HEK293 (cell line): ENCODE results near the gene TEF.

ENCODE experiments used
- CTCF ChIA-PET: fragments of 350-600 bp; formaldehyde crosslinking; extraction: SDS; loops from one replicate; lab custom pipeline; 2021; ENCODE audit warnings: antibody characterized with exemption; lab: Yijun Ruan, JAX
- POLR2A ChIA-PET: fragments of 300-600 bp; formaldehyde crosslinking; extraction: SDS; loops from one replicate; lab custom pipeline; 2020; ENCODE audit warnings: antibody characterized with exemption, inconsistent platforms; lab: Yijun Ruan, JAX
- H3K27ac ChIP-seq: fragments of 200-500 bp; sonication (Bioruptor generic); 2 replicates; pipeline ENCODE4 v1.5.1; 2014; ENCODE audit warnings: low read depth, low read length, control low read depth, inconsistent platforms; ENCODE audit errors: extremely low read depth
- H3K36me3 ChIP-seq, 2 experiments: fragments of 200-500 bp in 1 of 2; sonication (Bioruptor generic) in 1 of 2; 1 replicate in 1 of 2; 2 replicates in 1 of 2; pipeline ENCODE4 v1.5.1; 2014 to 2017; ENCODE audit warnings: inconsistent platforms in 2 of 2, low read length in 2 of 2; ENCODE audit not compliant: control insufficient read depth in 2 of 2, insufficient read depth in 1 of 2
- H3K4me1 ChIP-seq: fragments of 200-500 bp; sonication (Bioruptor generic); 2 replicates; pipeline ENCODE4 v1.5.1; 2014; ENCODE audit warnings: mild to moderate bottlenecking, low read length, inconsistent platforms; ENCODE audit not compliant: control insufficient read depth, insufficient read depth
- H3K4me3 ChIP-seq: 2 replicates; pipeline ENCODE4 v1.5.1; 2011; ENCODE audit warnings: low read depth, mild to moderate bottlenecking, control low read depth, low read length, moderate library complexity
- H3K9me3 ChIP-seq: fragments of 200-500 bp; sonication (Bioruptor generic); 2 replicates; pipeline ENCODE4 v1.5.1; 2014; ENCODE audit warnings: low read depth, low read length, inconsistent platforms; ENCODE audit not compliant: control insufficient read depth, insufficient read depth
- BCL11A ChIP-seq: fragments of 450-650 bp; formaldehyde crosslinking; IDR thresholded peaks from 2 replicates; pipeline ENCODE4 v1.5.1; 2016; ENCODE audit warnings: low read depth, missing biosample characterization, missing genetic modification characterization
- BCL11B ChIP-seq: fragments of 450-650 bp; formaldehyde crosslinking; IDR thresholded peaks from 2 replicates; pipeline ENCODE4 v1.5.1; 2016; ENCODE audit warnings: low read depth, missing biosample characterization, missing genetic modification characterization
- EGR2 ChIP-seq: fragments of 450-650 bp; formaldehyde crosslinking; IDR thresholded peaks from 2 replicates; pipeline ENCODE4 v1.5.1; 2016; ENCODE audit warnings: low read depth, missing biosample characterization, missing genetic modification characterization
- FEZF1 ChIP-seq: fragments of 450-650 bp; formaldehyde crosslinking; IDR thresholded peaks from 2 replicates; pipeline ENCODE4 v1.5.1; 2016; ENCODE audit warnings: missing biosample characterization, missing genetic modification characterization
- GLIS2 ChIP-seq: fragments of 450-650 bp; formaldehyde crosslinking; IDR thresholded peaks from 2 replicates; pipeline ENCODE4 v1.5.1; 2016; ENCODE audit warnings: missing biosample characterization, missing genetic modification characterization
- KLF1 ChIP-seq: fragments of 450-650 bp; formaldehyde crosslinking; IDR thresholded peaks from 2 replicates; pipeline ENCODE4 v1.5.1; 2016; ENCODE audit warnings: missing biosample characterization, missing genetic modification characterization
- KLF8 ChIP-seq: fragments of 450-650 bp; formaldehyde crosslinking; IDR thresholded peaks from 2 replicates; pipeline ENCODE4 v1.5.1; 2016; ENCODE audit warnings: missing biosample characterization, missing genetic modification characterization
- REPIN1 ChIP-seq: fragments of 450-650 bp; formaldehyde crosslinking; IDR thresholded peaks from 2 replicates; pipeline ENCODE4 v1.5.1; 2017; ENCODE audit warnings: missing biosample characterization, missing genetic modification characterization, low read depth
- SALL2 ChIP-seq: fragments of 450-650 bp; formaldehyde crosslinking; IDR thresholded peaks from 2 replicates; pipeline ENCODE4 v1.5.0; 2017; ENCODE audit warnings: missing biosample characterization, mild to moderate bottlenecking, missing genetic modification characterization, borderline replicate concordance
- SCRT1 ChIP-seq: fragments of 450-650 bp; formaldehyde crosslinking; IDR thresholded peaks from 2 replicates; pipeline ENCODE4 v1.5.1; 2016; ENCODE audit warnings: missing biosample characterization, missing genetic modification characterization, borderline replicate concordance
- SP2 ChIP-seq: fragments of 450-650 bp; formaldehyde crosslinking; IDR thresholded peaks from 2 replicates; pipeline ENCODE4 v1.5.1; 2016; ENCODE audit warnings: missing biosample characterization, missing genetic modification characterization
- SP7 ChIP-seq: fragments of 450-650 bp; formaldehyde crosslinking; IDR thresholded peaks from 2 replicates; pipeline ENCODE4 v1.5.1; 2016; ENCODE audit warnings: missing biosample characterization, missing genetic modification characterization
- YY2 ChIP-seq: fragments of 450-650 bp; formaldehyde crosslinking; IDR thresholded peaks from 2 replicates; pipeline ENCODE4 v1.5.1; 2016; ENCODE audit warnings: missing biosample characterization, missing genetic modification characterization
- ZBTB1 ChIP-seq: fragments of 450-650 bp; formaldehyde crosslinking; IDR thresholded peaks from 2 replicates; pipeline ENCODE4 v1.5.1; 2016; ENCODE audit warnings: missing biosample characterization, missing genetic modification characterization
- ZBTB10 ChIP-seq: fragments of 450-650 bp; formaldehyde crosslinking; IDR thresholded peaks from 2 replicates; pipeline ENCODE4 v1.5.1; 2016; ENCODE audit warnings: missing biosample characterization, missing genetic modification characterization
- ZBTB20 ChIP-seq: fragments of 450-650 bp; formaldehyde crosslinking; IDR thresholded peaks from 2 replicates; pipeline ENCODE4 v1.5.1; 2016; ENCODE audit warnings: missing biosample characterization, missing genetic modification characterization
- ZBTB48 ChIP-seq: fragments of 450-650 bp; formaldehyde crosslinking; IDR thresholded peaks from 2 replicates; pipeline ENCODE4 v1.5.1; 2016; ENCODE audit warnings: missing biosample characterization, missing genetic modification characterization
- ZBTB7A ChIP-seq: fragments of 450-650 bp; formaldehyde crosslinking; IDR thresholded peaks from 2 replicates; pipeline ENCODE4 v1.5.1; 2016; ENCODE audit warnings: low read depth, missing biosample characterization, missing genetic modification characterization
- ZIC2 ChIP-seq: fragments of 450-650 bp; formaldehyde crosslinking; IDR thresholded peaks from 2 replicates; pipeline ENCODE4 v1.5.1; 2016; ENCODE audit warnings: missing biosample characterization, missing genetic modification characterization
- ZNF10 ChIP-seq: fragments of 450-650 bp; formaldehyde crosslinking; IDR thresholded peaks from 2 replicates; pipeline ENCODE4 v1.5.1; 2017; ENCODE audit warnings: missing biosample characterization, missing genetic modification characterization
- ZNF169 ChIP-seq: fragments of 450-650 bp; formaldehyde crosslinking; IDR thresholded peaks from 2 replicates; pipeline ENCODE4 v1.5.1; 2016; ENCODE audit warnings: missing biosample characterization, missing genetic modification characterization
- ZNF202 ChIP-seq: fragments of 450-650 bp; formaldehyde crosslinking; IDR thresholded peaks from 2 replicates; pipeline ENCODE4 v1.5.1; 2016; ENCODE audit warnings: missing biosample characterization, missing genetic modification characterization, borderline replicate concordance
- ZNF214 ChIP-seq: fragments of 450-650 bp; formaldehyde crosslinking; IDR thresholded peaks from 2 replicates; pipeline ENCODE4 v1.5.1; 2017; ENCODE audit warnings: missing biosample characterization, mild to moderate bottlenecking, missing genetic modification characterization, borderline replicate concordance
- ZNF221 ChIP-seq: fragments of 450-650 bp; formaldehyde crosslinking; IDR thresholded peaks from 2 replicates; pipeline ENCODE4 v1.5.1; 2017; ENCODE audit warnings: missing biosample characterization, missing genetic modification characterization, borderline replicate concordance
- ZNF239 ChIP-seq: fragments of 450-650 bp; formaldehyde crosslinking; IDR thresholded peaks from 2 replicates; pipeline ENCODE4 v1.5.1; 2016; ENCODE audit warnings: missing biosample characterization, missing genetic modification characterization
- ZNF335 ChIP-seq: fragments of 450-650 bp; formaldehyde crosslinking; conservative IDR thresholded peaks from 2 replicates; pipeline ENCODE4 v1.5.1; 2016; ENCODE audit warnings: missing biosample characterization, missing genetic modification characterization
- ZNF354C ChIP-seq: fragments of 450-650 bp; formaldehyde crosslinking; IDR thresholded peaks from 2 replicates; pipeline ENCODE4 v1.5.1; 2016; ENCODE audit warnings: missing biosample characterization, missing genetic modification characterization, low read depth, borderline replicate concordance
- ZNF501 ChIP-seq: fragments of 450-650 bp; formaldehyde crosslinking; IDR thresholded peaks from 2 replicates; pipeline ENCODE4 v1.5.1; 2016; ENCODE audit warnings: missing biosample characterization, missing genetic modification characterization
- ZNF530 ChIP-seq: fragments of 450-650 bp; formaldehyde crosslinking; IDR thresholded peaks from 2 replicates; pipeline ENCODE4 v1.5.1; 2016; ENCODE audit warnings: low read depth, missing biosample characterization, missing genetic modification characterization
- ZNF561 ChIP-seq: fragments of 450-650 bp; IDR thresholded peaks from 2 replicates; pipeline ENCODE4 v1.5.1; 2018; ENCODE audit warnings: missing biosample characterization, missing genetic modification characterization, borderline replicate concordance
- ZNF621 ChIP-seq: fragments of 450-650 bp; formaldehyde crosslinking; IDR thresholded peaks from 2 replicates; pipeline ENCODE4 v1.5.1; 2017; ENCODE audit warnings: missing biosample characterization, missing genetic modification characterization
- ZNF629 ChIP-seq: fragments of 450-650 bp; formaldehyde crosslinking; IDR thresholded peaks from 2 replicates; pipeline ENCODE4 v1.5.1; 2017; ENCODE audit warnings: missing biosample characterization, missing genetic modification characterization
- ZSCAN23 ChIP-seq: fragments of 450-650 bp; formaldehyde crosslinking; IDR thresholded peaks from 2 replicates; pipeline ENCODE4 v1.5.1; 2016; ENCODE audit warnings: missing biosample characterization, missing genetic modification characterization
- ZSCAN30 ChIP-seq: fragments of 450-650 bp; IDR thresholded peaks from 2 replicates; pipeline ENCODE4 v1.5.1; 2018; ENCODE audit warnings: missing biosample characterization, mild to moderate bottlenecking, missing genetic modification characterization, moderate library complexity
- TF ChIP-seq, protein P1 (sequence below): fragments of 450-650 bp; formaldehyde crosslinking; IDR thresholded peaks from 2 replicates; pipeline ENCODE4 v1.5.1; 2016; ENCODE audit warnings: missing biosample characterization, missing genetic modification characterization

Gene TEF

DNA sequence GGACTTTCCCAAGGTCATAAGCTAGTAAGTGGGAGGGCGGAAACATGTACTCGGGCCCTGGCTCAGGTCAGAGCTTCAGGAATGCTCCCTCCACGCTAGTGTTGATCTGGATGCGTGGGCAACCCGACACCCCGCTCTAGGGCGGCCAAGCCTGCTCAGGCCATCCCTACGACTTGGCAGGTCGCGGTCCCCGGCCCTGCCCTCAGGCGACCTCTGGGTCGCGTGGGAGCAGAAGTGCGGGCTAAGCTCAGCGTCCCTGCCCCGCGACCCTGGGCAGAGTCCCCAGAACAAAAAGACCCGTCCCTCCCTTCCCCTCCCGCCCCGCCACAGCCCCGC is 781 bp upstream of the TEF start (continued):
- TF ChIP-seq SP2 (tag by site-specific recombination) (no peak), ZNF354C (tag by site-specific recombination) (no peak), BCL11A (0 out of 2 replicates have a peak, but pooled peaks have one; percentile 54), ZBTB10 (tag by site-specific recombination) (0 out of 2 replicates have a peak, but pooled peaks have one; percentile 29), ZNF501 (tag by site-specific recombination) (no peak), ZBTB7A (tag by site-specific recombination) (peak; percentile 22; the same call in 1 of the 2 replicates), ZSCAN30 (tag by site-specific recombination) (no peak), ZIC2 (tag by site-specific recombination) (no peak), EGR2 (tag by site-specific recombination) (peak; percentile 79), ZNF202 (tag by site-specific recombination) (no peak), ZNF621 (no peak), ZBTB20 (tag by site-specific recombination) (no peak), ZBTB1 (tag by site-specific recombination) (no peak), FEZF1 (tag by site-specific recombination) (no peak), GLIS2 (tag by site-specific recombination) (no peak), ZNF214 (tag by site-specific recombination) (no peak), ZSCAN23 (no peak), YY2 (tag by site-specific recombination) (no peak), ZNF561 (tag by site-specific recombination) (no peak), ZBTB48 (tag by site-specific recombination) (peak; percentile 81; the same call in 1 of the 2 replicates), ZNF169 (no peak), ZNF10 (tag by site-specific recombination) (no peak), KLF1 (tag by site-specific recombination) (0 out of 2 replicates have a peak, but pooled peaks have one; percentile 50)
- TF ChIP-seq, protein P1, sequence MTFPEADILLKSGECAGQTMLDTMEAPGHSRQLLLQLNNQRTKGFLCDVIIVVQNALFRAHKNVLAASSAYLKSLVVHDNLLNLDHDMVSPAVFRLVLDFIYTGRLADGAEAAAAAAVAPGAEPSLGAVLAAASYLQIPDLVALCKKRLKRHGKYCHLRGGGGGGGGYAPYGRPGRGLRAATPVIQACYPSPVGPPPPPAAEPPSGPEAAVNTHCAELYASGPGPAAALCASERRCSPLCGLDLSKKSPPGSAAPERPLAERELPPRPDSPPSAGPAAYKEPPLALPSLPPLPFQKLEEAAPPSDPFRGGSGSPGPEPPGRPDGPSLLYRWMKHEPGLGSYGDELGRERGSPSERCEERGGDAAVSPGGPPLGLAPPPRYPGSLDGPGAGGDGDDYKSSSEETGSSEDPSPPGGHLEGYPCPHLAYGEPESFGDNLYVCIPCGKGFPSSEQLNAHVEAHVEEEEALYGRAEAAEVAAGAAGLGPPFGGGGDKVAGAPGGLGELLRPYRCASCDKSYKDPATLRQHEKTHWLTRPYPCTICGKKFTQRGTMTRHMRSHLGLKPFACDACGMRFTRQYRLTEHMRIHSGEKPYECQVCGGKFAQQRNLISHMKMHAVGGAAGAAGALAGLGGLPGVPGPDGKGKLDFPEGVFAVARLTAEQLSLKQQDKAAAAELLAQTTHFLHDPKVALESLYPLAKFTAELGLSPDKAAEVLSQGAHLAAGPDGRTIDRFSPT (tag by site-specific recombination): peak; percentile 79

DNA sequence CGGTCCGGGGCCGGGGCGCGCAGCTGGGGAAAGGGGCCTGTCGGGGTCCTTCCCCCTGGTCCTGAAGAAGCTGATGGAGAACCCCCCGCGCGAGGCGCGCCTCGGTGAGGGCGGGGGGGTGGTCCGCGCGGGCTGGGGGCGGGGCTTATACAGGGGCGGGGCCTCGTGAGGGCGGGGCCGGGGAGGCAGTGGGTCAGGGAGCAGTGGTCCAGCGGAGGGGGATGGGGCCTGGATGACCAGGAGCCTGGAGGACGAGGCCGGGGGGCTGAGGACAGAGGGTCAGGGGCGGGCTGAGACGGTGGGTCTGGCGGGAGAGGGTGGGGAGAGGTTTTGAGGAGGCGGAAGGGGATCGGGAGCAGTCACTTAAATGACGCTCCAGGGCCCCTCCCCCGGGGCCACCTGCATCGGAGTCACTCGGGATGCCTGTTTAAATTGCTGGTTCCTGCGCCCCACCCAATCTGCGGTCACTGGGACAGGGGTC is 396 bp downstream of the TEF start:
- peak overlapping the region; percentile 66 for H3K4me3 ChIP-seq
- CTCF ChIA-PET: interaction anchor here (1.2 to 3.4 kb wide), 2 partner anchors 21 to 145 kb away, joined by 4 to 14 read pairs; no protein-coding TSS in a partner anchor
- TF ChIP-seq REPIN1 (no peak), ZNF530 (tag by site-specific recombination) (no peak), SALL2 (tag by site-specific recombination) (no peak), ZNF239 (tag by site-specific recombination) (no peak), SCRT1 (no peak), ZNF221 (tag by site-specific recombination) (no peak), ZNF561 (tag by site-specific recombination) (0 out of 2 replicates have a peak, but pooled peaks have one; percentile 42), SP7 (0 out of 2 replicates have a peak, but pooled peaks have one; percentile 19), BCL11B (tag by site-specific recombination) (0 out of 2 replicates have a peak, but pooled peaks have one; percentile 10), ZNF335 (peak; percentile 89), KLF8 (tag by site-specific recombination) (peak; percentile 35; the same call in 1 of the 2 replicates), GLIS2 (tag by site-specific recombination) (peak; percentile 67), ZNF629 (0 out of 2 replicates have a peak, but pooled peaks have one; percentile 28)

More for the DNA sequence above, 396 bp downstream of the TEF start:
- H3K4me1 ChIP-seq: peaks cover 9% of the 10 kb centered on the region
- H3K36me3 ChIP-seq: no peaks in the 10 kb centered on the region
- H3K9me3 ChIP-seq: no peaks in the 10 kb centered on the region
- peak overlapping the region; percentile 67; the same call in 1 of the 2 replicates for H3K27ac ChIP-seq
- POLR2A ChIA-PET: interaction anchor here (0.6 to 3.0 kb wide), 25 partner anchors 11 to 431 kb away, joined by 3 to 52 read pairs (median 6); partner anchors contain the start of genes ACO2, DESI1, PHF5A and PMM1
